DLD1 (cell line): ENCODE measurements around the gene SCN7A.
"Not testable (repeated sequence)": the region's sequence is repeated elsewhere in the genome, so short reads cannot be mapped to it uniquely, and the experiment has no call there.

ENCODE experiments used
- in situ Hi-C: cut with HindIII; loops from 2 replicates; pipeline ENCODE4 v1.10.0; 2017; ENCODE audit warnings: low sequenced_read_pairs

SCN7A gene

DNA sequence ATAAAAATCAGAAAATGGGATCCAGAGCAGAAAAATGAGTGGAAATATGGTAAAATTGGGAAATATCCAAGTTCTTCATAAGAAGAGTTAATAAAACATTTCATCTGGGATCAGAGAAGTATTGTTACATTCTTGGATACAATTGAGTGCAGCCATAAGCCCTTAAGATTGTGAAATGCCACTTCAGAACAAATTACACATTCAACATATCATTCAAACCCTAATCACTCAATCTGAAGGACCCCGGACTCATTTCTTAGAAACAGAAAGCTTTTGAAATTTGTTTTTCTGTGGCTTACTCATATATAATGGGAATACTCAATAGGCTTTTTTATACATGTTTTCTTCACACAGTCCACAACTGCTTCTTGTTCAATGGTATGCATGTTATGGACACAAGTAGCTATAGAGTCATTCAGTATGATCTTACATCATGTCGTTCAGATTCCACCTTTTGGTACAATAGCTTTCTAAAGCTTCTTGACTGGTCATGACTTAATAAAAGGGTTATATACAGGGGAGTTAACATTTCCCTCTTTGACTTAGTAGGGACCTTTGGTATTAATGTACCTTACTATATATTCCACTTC lies 39.9 kb downstream of the SCN7A start:
- in situ Hi-C loops = no loop called here

DNA sequence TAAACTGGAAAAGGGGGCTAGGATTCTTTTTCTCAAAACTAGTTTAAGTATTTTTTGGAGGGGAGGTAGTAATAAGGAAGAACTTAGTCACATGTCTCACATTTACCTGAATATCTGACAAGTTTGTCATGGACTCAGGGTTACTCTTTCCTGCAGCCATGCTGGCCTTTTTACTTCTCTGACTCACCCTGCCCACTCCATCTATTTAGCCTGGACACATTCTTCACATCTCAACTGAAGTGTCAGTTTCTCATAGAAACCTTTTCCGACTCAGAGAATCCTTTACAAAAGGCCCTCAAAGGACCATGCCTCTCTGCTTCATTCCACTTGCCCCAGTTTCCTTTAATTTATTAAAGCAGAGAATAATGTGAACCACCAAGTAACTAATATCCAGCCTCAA lies 42.6 kb downstream of the SCN7A start:
- in situ Hi-C loops = no loop called here

DNA sequence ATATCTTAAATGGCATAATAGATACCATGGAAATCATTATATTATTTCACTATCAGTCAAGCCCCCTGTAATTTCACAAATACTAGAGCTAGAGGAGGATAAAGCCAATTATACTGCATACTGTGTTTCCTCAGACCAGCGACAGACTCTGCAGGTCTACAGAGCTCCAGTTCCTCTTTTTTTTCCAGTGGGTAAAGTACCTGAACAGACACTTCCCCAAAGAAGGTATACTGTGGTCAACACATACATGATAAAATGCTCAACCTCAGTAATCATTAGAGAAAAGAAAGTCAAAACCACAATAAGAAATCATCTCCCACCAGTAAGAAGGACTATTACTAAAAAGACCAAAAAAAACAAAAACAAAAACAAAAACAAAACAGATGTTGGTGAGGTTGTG lies 44.6 kb downstream of the SCN7A start:
- in situ Hi-C loops = no loop called here

DNA sequence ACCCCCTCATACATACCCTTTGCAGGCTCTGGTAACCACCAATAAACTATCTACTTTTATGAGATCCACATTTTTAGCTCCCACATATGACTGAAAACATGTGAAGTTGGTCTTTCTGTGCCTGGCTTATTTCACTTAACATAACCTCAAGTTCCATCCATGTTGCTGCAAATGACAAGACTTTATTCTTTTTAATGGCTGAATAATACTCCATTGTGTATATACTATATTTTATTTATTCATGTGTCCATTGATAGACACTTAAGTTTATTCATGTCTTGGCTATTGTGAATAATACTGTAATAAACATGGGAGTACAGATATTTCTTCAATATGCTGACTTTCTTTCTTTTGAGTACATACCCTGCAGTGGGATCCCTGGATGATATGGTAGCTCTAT lies 45.9 kb downstream of the SCN7A start:
- in situ Hi-C loops = no loop called here

DNA sequence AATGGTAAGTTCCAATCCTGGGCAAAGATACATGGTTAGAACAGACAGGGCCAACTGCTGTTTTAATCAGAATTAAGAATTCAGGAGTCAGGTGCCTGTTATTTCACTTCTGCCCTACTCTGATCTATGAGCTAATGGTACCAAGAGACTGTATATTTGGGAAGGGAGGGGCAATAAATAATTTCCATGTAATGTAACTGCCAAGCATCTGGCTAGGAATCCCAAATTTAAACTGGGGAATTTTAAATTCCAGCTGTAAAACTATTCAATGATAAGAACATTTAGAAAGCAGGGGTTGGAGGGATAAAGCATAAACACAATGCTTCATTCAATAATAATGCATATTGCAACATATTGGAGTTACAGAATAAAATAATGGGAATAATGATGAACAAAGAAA lies 49.7 kb downstream of the SCN7A start:
- in situ Hi-C loops = no loop called here

DNA sequence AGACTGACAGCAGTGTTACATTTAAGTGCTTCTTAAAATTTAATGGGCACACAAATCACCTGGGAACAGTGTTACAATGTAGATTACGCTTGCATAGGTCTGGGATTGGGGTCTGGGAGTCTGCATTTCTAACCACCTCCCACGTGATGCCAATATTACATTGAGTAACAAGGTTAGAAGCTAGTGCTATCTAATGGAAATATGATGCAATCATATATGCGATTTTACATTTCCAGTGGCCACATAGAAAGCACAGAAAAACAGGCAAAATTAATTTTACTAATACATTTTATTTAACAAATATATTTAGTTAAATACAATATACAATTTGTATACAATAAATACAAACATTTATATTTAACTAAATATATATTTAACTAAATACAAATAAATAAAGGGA lies 53.7 kb downstream of the SCN7A start:
- in situ Hi-C loops = no loop called here

DNA sequence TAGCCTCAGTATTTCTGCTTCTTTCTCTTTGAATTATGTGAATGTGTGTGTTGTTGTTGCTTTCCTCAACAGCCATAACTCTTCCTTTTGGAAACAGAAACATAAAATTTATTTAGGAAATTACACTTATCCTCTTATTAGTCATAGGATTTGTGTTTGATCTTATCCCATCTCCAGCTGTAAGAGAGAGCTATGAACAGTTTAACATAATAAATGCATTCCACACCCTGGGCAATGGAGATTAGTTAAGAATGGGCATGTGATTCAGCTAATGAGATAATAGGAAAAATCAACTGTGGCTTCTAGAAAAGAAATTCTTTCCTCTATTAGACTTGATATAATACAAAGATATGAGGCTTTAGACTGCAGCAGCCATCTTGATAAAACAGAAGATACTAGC lies 55.0 kb downstream of the SCN7A start:
- in situ Hi-C loops = no loop called here

DNA sequence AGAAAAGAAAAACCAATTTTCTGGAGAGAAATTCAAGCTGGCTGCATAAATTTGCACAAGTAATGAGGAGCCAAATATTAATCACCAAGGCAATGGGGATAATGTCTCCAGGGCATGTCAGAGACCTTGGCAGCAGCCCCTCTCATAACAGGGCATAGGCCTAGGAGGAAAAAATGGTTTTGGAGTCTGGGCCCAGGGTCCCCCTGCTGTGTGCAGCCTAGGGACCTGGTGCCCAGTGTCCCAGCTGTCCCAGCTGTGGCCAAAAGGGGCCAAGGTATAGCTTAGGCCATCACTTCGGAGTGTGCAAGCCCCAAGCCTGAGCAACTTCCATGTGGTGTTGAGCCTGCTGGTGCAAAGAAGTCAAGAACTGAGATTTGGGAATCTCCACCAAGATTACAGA lies 57.1 kb downstream of the SCN7A start:
- in situ Hi-C loops = no loop called here

DNA sequence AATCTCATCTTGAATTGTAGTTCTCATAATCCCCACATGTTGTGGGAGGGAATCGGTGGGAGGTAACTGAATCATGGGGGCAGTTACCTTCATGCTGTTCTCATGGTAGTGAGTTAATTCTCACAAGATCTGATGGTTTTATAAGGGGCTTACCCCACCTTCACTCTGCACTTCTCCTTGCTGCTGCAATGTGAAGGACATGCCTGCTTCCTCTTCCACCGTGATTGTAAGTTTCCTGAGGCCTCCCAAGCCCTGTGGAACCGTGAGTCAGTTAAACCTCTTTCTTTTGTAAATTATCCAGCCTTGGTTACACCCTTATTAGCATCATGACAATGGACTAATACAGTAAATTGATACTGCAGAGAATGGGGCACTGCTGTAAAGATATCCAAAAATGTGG lies 57.9 kb downstream of the SCN7A start:
- in situ Hi-C loops = no loop called here

DNA sequence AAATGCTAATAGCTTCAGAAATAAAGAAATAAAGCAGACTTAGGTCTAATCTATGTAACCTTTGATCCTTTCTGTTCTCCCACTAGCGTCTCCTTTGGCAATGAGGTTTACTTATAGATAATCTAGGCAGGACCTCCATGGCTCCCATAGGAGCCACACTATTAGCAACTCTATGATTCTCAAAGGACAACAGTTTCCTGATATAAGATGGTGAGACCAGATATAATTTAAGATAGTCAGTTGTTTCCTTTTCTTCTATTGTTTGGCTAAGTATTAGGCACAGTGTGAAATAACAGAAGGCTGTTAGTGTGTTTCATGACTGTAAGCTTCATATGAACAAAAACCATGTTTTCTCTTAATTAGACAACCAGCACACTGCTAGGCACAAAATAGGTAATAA lies 59.6 kb downstream of the SCN7A start:
- in situ Hi-C loops = no loop called here

DNA sequence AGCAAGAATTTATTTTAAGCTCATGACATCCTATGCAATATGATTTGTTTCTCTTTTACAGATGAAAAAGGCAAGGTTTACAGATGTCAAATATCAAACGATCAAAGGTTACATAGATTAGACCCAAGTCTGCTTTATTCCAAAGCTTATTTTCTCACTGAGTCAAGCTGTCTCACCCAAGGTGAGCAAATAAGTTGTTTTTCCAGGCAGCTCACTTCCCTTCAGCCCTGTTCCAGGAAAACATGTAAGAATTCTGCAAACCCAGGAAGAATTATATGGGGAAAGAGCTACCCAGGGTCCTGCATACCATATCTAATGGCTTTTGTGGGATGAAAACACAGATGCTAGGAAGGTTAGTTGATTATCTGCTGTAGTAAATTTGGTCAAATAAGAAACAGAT lies 60.6 kb downstream of the SCN7A start:
- in situ Hi-C loops = no loop called here

DNA sequence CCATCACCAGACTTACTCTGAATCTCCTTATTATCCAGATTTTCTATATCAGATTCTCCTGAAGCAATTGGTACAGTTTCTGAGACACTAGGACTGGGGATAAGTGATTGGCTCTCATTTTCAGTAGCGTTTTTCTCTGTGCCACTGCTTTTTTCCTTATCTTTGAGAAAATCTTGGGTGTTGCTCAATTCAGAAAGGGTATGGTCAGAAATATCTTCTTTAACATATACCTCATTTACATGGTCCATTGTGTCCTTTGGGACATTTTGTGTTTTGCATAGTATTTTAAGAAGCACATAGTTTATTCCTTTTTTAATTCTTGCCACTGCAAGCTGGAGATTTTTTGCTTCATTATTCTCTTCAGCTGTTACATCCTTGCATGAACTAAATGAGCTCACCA lies 61.7 kb downstream of the SCN7A start:
- in situ Hi-C loops = no loop called here

DNA sequence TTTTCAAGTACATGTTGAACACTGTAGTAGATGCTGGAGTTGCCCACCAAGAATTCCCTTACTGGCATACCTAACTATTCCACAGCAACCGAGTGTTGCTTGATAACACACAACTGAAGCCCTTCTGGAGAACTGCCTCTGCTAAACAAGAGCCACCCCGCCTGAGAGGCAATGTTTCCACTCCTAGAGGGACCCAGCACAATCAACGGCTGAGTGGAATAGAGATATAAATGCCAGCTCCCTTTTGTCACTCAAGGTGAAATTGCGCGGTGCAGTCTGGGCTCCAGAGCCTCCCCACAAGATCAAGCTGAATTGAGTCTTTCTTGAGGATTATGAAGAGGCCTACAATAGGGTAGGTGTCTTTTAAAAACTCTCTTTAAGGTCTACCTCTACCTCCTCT lies 69.2 kb downstream of the SCN7A start:
- in situ Hi-C loops = no loop called here

DNA sequence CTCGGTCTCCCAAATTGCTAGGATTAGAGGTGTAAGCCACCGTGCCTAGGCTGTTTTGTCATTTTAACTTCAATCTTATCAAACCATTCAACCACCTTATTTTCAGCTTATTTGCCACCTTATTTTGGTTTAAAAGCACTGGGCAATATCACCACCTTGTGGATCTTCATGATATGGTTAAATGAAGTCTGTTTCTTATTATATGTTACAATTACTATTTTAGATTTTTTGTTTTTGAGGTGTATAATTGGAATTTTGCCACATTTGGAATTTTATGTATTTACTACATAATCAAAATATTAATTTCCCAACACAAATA lies 74.5 kb downstream of the SCN7A start:
- in situ Hi-C loops = no loop called here

DNA sequence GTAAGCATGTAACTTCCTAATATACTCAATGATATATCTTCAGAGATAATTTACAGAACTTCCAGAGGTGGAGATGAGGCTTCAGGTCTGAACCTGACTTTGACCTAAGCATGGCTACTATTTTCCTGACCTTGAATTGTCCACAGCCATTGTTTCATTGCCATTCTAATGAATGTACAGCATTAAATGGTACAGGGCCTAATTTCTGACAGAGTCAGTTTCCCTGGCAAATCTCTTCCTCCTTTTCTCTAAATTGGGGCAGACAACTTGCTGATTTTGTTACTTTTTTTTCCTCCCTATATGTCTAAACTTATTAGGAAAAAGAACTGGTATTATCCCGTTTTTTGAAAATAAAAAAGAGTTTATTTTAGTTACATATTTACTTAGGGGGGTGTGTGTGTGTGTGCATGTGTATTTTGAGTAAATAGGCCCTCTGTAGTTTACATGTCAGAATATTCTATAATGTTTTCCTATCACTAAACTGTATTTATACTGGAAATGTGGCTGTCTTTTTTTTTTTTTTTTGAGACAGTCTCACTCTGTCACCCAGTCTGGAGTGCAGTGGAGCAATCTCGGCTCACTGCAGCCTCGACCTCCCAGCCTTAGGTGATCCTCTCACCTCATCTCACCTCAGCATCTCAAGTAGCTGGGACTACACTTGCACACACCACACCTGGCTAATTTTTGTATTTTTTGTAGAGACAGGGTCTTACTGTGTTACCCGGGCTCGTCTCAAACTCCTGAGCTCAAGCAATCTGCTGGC lies 75.0 kb downstream of the SCN7A start:
- in situ Hi-C loops = no loop called here

DNA sequence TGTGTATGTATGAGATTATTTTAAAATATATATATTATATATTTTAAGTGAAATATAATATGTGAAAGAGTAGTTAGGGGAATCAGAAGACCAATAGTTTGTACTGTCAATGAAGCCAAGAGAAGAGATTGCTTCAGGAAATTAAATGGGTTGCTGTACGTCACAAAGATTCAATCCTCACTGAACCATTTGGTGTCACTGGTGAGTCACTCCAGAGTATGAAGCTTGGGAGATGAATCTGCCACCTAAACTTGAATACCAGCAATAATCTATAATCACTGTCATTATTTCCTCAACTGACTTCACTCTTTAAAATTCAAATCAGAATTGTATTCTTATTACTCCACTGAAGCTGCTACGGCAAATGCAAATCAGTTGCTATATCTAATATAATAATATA lies 76.4 kb downstream of the SCN7A start:
- in situ Hi-C loops = no loop called here

DNA sequence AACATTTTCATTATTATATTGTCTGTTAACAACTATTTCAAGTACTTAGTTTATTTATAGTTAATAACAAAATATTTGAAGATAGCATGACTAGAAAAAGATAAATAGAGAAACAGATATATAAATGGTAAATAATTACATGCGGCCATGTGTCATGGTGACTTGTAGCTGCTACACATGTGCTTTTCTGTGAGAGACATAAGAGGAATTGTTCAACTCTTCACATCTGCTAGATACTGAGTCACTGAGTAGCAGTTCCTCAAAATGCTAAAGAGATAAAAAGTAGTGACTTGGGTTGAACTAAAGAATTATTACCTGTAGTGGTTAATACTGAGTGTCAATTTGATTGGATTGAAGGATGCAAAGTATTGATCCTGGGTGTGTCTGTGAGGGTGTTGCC lies 80.8 kb downstream of the SCN7A start:
- in situ Hi-C loops = no loop called here

DNA sequence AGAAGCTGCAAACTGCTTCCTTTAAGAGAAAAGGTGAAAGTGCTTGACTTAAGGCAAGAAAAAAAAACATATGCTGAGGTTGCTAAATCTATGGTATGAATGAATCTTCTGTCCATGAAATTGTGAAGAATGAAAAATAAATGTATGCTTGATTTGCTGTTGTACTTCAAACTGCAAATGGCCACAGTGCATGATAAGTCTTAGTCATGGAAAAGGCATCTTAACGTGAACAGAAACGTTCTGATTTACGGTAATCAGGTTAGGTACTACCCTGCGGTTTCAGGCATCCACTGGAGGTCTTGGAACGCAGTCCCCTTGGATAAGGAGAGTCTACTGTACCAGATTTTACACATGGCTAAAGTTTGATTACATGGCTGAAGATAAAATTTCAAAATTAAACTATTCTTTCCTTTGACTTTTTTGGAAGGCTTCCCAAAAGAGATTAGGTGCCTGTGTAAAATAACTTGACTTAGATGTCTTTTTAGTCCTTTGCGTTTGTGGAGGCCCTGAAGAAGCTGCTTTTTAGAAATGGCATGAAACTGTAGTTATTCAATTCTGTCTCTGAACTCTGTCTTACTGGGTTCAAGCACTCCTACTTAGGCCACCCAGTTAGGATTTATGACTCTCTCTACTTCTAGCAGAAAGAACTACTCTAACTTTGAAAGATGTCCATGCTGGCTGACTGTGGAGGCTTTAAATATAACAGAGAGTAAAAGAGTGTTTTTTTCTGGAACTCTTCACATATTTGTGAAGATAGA lies 82.4 kb downstream of the SCN7A start:
- in situ Hi-C loops = no loop called here

DNA sequence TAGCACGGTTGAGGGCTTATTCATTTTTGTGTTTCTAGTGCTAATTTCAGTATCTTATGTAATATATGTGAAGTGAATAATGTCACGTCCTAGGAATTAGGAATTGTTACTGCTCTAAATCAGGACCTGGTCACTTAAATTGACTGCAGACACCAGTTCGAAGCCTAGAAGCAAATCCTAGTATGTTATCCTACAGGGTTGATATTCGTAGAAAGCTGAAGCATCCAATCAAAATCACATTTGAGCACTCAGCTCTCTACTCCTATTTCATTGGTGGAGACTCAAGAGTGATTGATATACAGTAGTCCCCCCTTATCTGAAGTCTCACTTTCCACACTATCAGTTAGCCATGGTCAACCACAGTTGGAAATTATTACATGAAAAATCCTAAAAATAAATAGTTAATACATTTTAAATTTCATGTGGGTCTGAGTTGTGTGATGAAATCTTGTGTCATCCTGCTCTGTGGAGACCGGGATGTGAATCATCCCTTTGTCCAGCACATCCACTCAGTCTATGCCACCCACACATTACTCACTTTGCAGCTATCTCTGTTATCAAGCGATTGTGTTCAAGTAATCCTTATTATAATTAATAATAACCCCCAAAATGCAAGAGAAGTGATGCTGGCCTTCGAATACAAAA lies 83.1 kb downstream of the SCN7A start:
- in situ Hi-C loops = no loop called here

DNA sequence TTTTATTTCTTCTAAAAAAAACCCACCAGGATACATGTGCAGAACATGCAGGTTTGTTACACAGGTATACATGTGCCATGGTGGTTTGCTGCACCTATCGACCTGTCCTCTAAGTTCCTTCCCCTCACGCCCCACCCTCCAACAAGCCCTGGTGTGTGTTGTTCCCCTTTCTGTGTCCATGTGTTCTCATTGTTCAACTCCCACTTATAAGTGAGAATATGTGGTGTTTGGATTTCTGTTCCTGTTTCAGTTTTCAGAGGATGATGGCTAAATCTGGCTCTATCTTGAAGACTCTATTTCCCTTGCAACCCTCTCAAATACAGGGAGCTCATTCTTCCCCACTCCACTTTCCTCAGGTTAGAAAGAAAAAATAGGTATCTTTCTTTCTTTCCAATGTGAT lies 86.3 kb downstream of the SCN7A start:
- in situ Hi-C loops = not testable (repeated sequence)

DNA sequence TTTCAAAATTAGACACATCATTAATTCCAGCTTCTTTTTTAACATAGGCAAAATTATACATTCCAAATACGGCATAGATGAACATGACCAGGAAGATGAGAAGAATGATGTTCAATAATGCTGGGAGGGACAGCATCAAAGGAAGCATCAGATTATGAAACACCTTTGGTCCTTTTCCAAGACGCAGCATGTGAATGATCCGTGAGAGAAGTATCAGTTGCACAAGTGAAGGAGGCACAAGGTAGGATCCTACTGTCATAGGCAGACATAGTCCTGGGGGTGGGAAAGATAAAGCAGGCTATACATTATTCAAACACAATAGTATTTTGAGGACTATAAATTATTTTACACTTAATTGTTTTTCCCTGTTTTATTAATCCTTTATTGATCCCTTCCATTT lies 87.7 kb downstream of the SCN7A start:
- in situ Hi-C loops = no loop called here

DNA sequence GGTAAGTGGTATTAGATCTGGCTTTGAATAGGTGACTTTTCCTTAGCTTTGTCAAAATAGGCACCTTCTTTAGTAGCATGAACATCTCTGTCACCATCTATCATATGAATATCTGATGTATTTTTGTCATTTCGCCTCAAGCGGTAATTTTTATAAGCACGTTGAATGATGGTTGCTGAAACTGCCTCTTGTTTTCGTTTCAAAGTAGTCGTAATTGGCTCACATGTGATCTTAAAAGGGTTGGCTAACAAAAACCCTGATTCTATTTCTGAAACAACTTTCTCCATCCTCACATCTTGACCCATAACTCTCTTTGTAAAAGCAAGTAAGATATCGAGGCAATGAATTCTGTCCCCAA lies 88.5 kb downstream of the SCN7A start:
- in situ Hi-C loops = no loop called here
